ENCODE results near the gene NECAB3. TPM values are rescaled to one million over a fixed set of nuclear protein-coding genes. Genes with fewer than 3 reads are reported as not detected.

The NECAB3 gene
- total RNA-seq, 3 donors from 2014 or later (not counting 1 experiment from before 2014, with no cell fraction given): 9.7 to 18.1 (median 13.4) TPM

GRCh38 chr20:33667676-33668465 is 6.4 kb downstream of the NECAB3 start:
- intact Hi-C loops (cut with micrococcal nuclease): loop anchor here (1.0 to 2.0 kb wide), 2 partner anchors 19 to 211 kb away; partner anchors contain the start of gene E2F1
- Mint-ChIP-seq H3K4me1 (peaks cover 24 to 42% of the 10 kb centered on the region in 2 donors), H3K36me3 (no peaks in the 10 kb centered on the region), H3K9me3 (no peaks in the 10 kb centered on the region), H3K27ac (peak overlapping the region; percentile 38 to 96), H3K27me3 (ENCODE audit: low read depth in 2 of 2) (no peaks in the 10 kb centered on the region), H3K4me3 (peak overlapping the region; percentile 84)
- Histone ChIP-seq H3K4me3 (ENCODE audit: low read length) (peak overlapping the region; percentile 58), H3K27ac (ENCODE audit: low read length) (peak overlapping the region; percentile 19), H3K27me3 (ENCODE audit: control insufficient read depth, insufficient read depth, low read length) (no peaks in the 10 kb centered on the region), H3K36me3 (ENCODE audit: control insufficient read depth, insufficient read depth, low read length) (no peaks in the 10 kb centered on the region), H3K9me3 (ENCODE audit: control insufficient read depth, insufficient read depth, low read length) (no peaks in the 10 kb centered on the region), H3K4me1 (ENCODE audit: control insufficient read depth, insufficient read depth, low read length) (peaks cover 49% of the 10 kb centered on the region)
- peak; percentile 80 to 89 for DNase-seq
- peak; percentile 90 for TF ChIP-seq CTCF (IDR thresholded peaks at IDR 0.05)
- WGBS (ENCODE audit: insufficient coverage): 9% methylated on average over 47 of the region's 47 CpGs
- peak; percentile 63 to 75 (median 65) for ATAC-seq

- ATAC-seq: peak; percentile 10 to 33 (median 25)
- peaks cover 26 to 44% of the 10 kb centered on the region in 2 donors for H3K4me1 Mint-ChIP-seq
- intact Hi-C loops (cut with micrococcal nuclease): loop anchor here (2.0 kb wide), 1 partner anchor 20 kb away; the partner anchor contains the start of gene E2F1
Measured at GRCh38 chr20:33667245-33667675, 7.0 kb downstream of the NECAB3 start.

GRCh38 chr20:33666293-33667244 is 7.7 kb downstream of the NECAB3 start, which contains the start of gene ACTL10:
ACTL10 (plus strand) TSS chr20:33666943; CDS start chr20:33667498, 555 bp downstream.
- peak within 1 kb of the TSS; percentile 97 for H3K4me3 Mint-ChIP-seq
- H3K36me3 Mint-ChIP-seq: no peaks in the 10 kb centered on the region
- peak; percentile 65 to 84 (median 67) for ATAC-seq

More at GRCh38 chr20:33667245-33667675, 7.0 kb downstream of the NECAB3 start:
- no peak for TF ChIP-seq CTCF (IDR thresholded peaks at IDR 0.05)
- H3K4me3 Mint-ChIP-seq: peak overlapping the region; percentile 84
- peak overlapping the region; percentile 19 for H3K27ac ChIP-seq (ENCODE audit: low read length)
- H3K27ac Mint-ChIP-seq: peak overlapping the region; percentile 85 to 96
- peak; percentile 40 to 67 for DNase-seq
- no peaks in the 10 kb centered on the region for H3K9me3 ChIP-seq (ENCODE audit: control insufficient read depth, insufficient read depth, low read length)
- peak overlapping the region; percentile 58 for H3K4me3 ChIP-seq (ENCODE audit: low read length)
- H3K36me3 ChIP-seq (ENCODE audit: control insufficient read depth, insufficient read depth, low read length): no peaks in the 10 kb centered on the region
- no peaks in the 10 kb centered on the region for H3K9me3 Mint-ChIP-seq
- no peaks in the 10 kb centered on the region for H3K27me3 ChIP-seq (ENCODE audit: control insufficient read depth, insufficient read depth, low read length)
- H3K36me3 Mint-ChIP-seq: no peaks in the 10 kb centered on the region
- H3K4me1 ChIP-seq (ENCODE audit: control insufficient read depth, insufficient read depth, low read length): peaks cover 49% of the 10 kb centered on the region
- WGBS (ENCODE audit: insufficient coverage): 12% methylated on average over 55 of the region's 55 CpGs
- H3K27me3 Mint-ChIP-seq (ENCODE audit: low read depth in 2 of 2): no peaks in the 10 kb centered on the region

More at GRCh38 chr20:33666293-33667244, 7.7 kb downstream of the NECAB3 start, which contains the start of gene ACTL10:
- Histone ChIP-seq H3K4me1 (ENCODE audit: control insufficient read depth, insufficient read depth, low read length) (peaks cover 51% of the 10 kb centered on the region), H3K27me3 (ENCODE audit: control insufficient read depth, insufficient read depth, low read length) (no peaks in the 10 kb centered on the region), H3K4me3 (ENCODE audit: low read length) (peak within 1 kb of the TSS; percentile 58), H3K9me3 (ENCODE audit: control insufficient read depth, insufficient read depth, low read length) (no peaks in the 10 kb centered on the region), H3K36me3 (ENCODE audit: control insufficient read depth, insufficient read depth, low read length) (no peaks in the 10 kb centered on the region), H3K27ac (ENCODE audit: low read length) (peak within 1 kb of the TSS; percentile 53)
- no peaks in the 10 kb centered on the region for H3K9me3 Mint-ChIP-seq
- TF ChIP-seq CTCF (IDR thresholded peaks at IDR 0.05): no peak
- intact Hi-C loops (cut with micrococcal nuclease): loop anchor here (2.0 kb wide), 1 partner anchor 20 kb away; the partner anchor contains the start of gene E2F1
- H3K4me1 Mint-ChIP-seq: peaks cover 26 to 44% of the 10 kb centered on the region in 2 donors
- peak within 1 kb of the TSS; percentile 89 to 96 for H3K27ac Mint-ChIP-seq
- 8% methylated on average over 50 of the region's 50 CpGs for WGBS (ENCODE audit: insufficient coverage)
- DNase-seq: peak; percentile 82 to 89
- no peaks in the 10 kb centered on the region for H3K27me3 Mint-ChIP-seq (ENCODE audit: low read depth in 2 of 2)
